Measurements from ENCODE around the gene TNRC6B.

TNRC6B gene

GRCh38 chr22:40198733-40199132 is 21.0 kb downstream of the TNRC6B start:
- no peak overlapping the region for H3K4me3 ChIP-seq (ENCODE audit: low read depth, low read length)
- TF ChIP-seq CTCF (IDR thresholded peaks at IDR 0.05; ENCODE audit: borderline replicate concordance, insufficient read depth, low read depth, low read length): no peak

- no peak overlapping the region for H3K4me3 ChIP-seq (ENCODE audit: low read depth, low read length)
- TF ChIP-seq CTCF (IDR thresholded peaks at IDR 0.05; ENCODE audit: borderline replicate concordance, insufficient read depth, low read depth, low read length): no peak
Observed at GRCh38 chr22:40199223-40199622, 21.5 kb downstream of the TNRC6B start.

GRCh38 chr22:40199852-40200251 is 22.1 kb downstream of the TNRC6B start:
- H3K4me3 ChIP-seq (ENCODE audit: low read depth, low read length): no peak overlapping the region
- no peak for TF ChIP-seq CTCF (IDR thresholded peaks at IDR 0.05; ENCODE audit: borderline replicate concordance, insufficient read depth, low read depth, low read length)

- H3K4me3 ChIP-seq (ENCODE audit: low read depth, low read length): no peak overlapping the region
- no peak for TF ChIP-seq CTCF (IDR thresholded peaks at IDR 0.05; ENCODE audit: borderline replicate concordance, insufficient read depth, low read depth, low read length)
Observed at GRCh38 chr22:40200795-40201530, 23.2 kb downstream of the TNRC6B start.

GRCh38 chr22:40202225-40202944 is 24.7 kb downstream of the TNRC6B start:
- no peak overlapping the region for H3K4me3 ChIP-seq (ENCODE audit: low read depth, low read length)
- TF ChIP-seq CTCF (IDR thresholded peaks at IDR 0.05; ENCODE audit: borderline replicate concordance, insufficient read depth, low read depth, low read length): no peak

- no peak overlapping the region for H3K4me3 ChIP-seq (ENCODE audit: low read depth, low read length)
- no peak for TF ChIP-seq CTCF (IDR thresholded peaks at IDR 0.05; ENCODE audit: borderline replicate concordance, insufficient read depth, low read depth, low read length)
Observed at GRCh38 chr22:40203572-40203971, 25.8 kb downstream of the TNRC6B start.
